Hepatocyte (in vitro differentiated cells): ENCODE measurements around the gene SMS. TPM values are rescaled to one million over a fixed set of nuclear protein-coding genes. Genes with fewer than 3 reads are reported as not detected.

Experiments used
- DNase-seq: peaks from one replicate; pipeline ENCODE4 v3.0.0-alpha.2; 2016; ENCODE audit warnings: low spot score
- H2AFZ ChIP-seq: fragments of 200-600 bp; sonication (generic); 2 replicates; pipeline ENCODE4 v1.6.0; 2016; ENCODE audit warnings: antibody characterized with exemption, mild to moderate bottlenecking
- H3K27ac ChIP-seq: fragments of 200-600 bp; sonication (generic); 2 replicates; pipeline ENCODE4 v1.5.1; 2016; ENCODE audit warnings: mild to moderate bottlenecking
- H3K27me3 ChIP-seq: fragments of 200-600 bp; sonication (generic); 2 replicates; pipeline ENCODE4 v1.6.1; 2016
- H3K36me3 ChIP-seq: fragments of 200-600 bp; sonication (generic); replicated peaks from 2 replicates; pipeline ENCODE4 v1.5.1; 2016; ENCODE audit warnings: low read depth; ENCODE audit not compliant: insufficient read depth
- H3K4me1 ChIP-seq: fragments of 200-600 bp; sonication (generic); 2 replicates; pipeline ENCODE4 v1.5.1; 2016; ENCODE audit warnings: mild to moderate bottlenecking, moderate library complexity; ENCODE audit not compliant: insufficient read depth
- H3K4me2 ChIP-seq: fragments of 200-600 bp; sonication (generic); 2 replicates; pipeline ENCODE4 v1.6.0; 2016
- H3K4me3 ChIP-seq: fragments of 200-600 bp; sonication (generic); 2 replicates; pipeline ENCODE4 v1.5.1; 2016; ENCODE audit warnings: mild to moderate bottlenecking
- H3K79me2 ChIP-seq: fragments of 200-600 bp; sonication (generic); 2 replicates; pipeline ENCODE4 v1.6.0; 2017; ENCODE audit warnings: mild to moderate bottlenecking
- H3K9me2 ChIP-seq: fragments of 200-600 bp; sonication (generic); replicated peaks from 2 replicates; pipeline ENCODE4 v1.6.0; 2017; ENCODE audit warnings: mild to moderate bottlenecking; ENCODE audit not compliant: insufficient read depth
- H3K9me3 ChIP-seq: fragments of 200-600 bp; sonication (generic); 2 replicates; pipeline ENCODE4 v1.5.1; 2016; ENCODE audit warnings: low read depth, mild to moderate bottlenecking
- H4K20me1 ChIP-seq: fragments of 200-600 bp; sonication (generic); 2 replicates; pipeline ENCODE4 v1.6.0; 2016; ENCODE audit warnings: mild to moderate bottlenecking; ENCODE audit not compliant: insufficient read depth, poor library complexity, severe bottlenecking
- EZH2 ChIP-seq: fragments of 200-600 bp; sonication (generic); IDR thresholded peaks from 2 replicates; pipeline ENCODE4 v1.6.1; 2016; ENCODE audit warnings: antibody characterized with exemption, mild to moderate bottlenecking, borderline replicate concordance
- EZH2phosphoT487 ChIP-seq: fragments of 200-600 bp; sonication (generic); IDR thresholded peaks from one replicate; pipeline ENCODE4 v1.6.1; 2018; ENCODE audit warnings: antibody characterized with exemption, mild to moderate bottlenecking, low read depth, moderate library complexity; ENCODE audit not compliant: unreplicated experiment, severe bottlenecking
- WGBS: methylation state at CpG from one replicate; pipeline ENCODE4 v1.1.6; 2016; ENCODE audit warnings: low lambda C conversion rate; ENCODE audit errors: missing lambda C conversion rate; 5-methylcytosine and 5-hydroxymethylcytosine counted together
- polyA plus RNA-seq: library from polyadenylated mRNA; unstranded; fragments of >200 nt; fragmentation: Nextera tagmentation; extraction: Ambion mirVana; gene quantifications from 2 replicates; pipeline ENCODE4 v1.2.1, GENCODE V29; 2016
- total RNA-seq: library from RNA; depleted of rRNA; stranded (reverse); fragments of >200 nt; gene quantifications from 2 replicates; pipeline ENCODE4 v1.2.3, GENCODE V29; 2014
- TF ChIP-seq, protein P1 (sequence below): fragments of 200-600 bp; sonication (generic); IDR thresholded peaks from 2 replicates; pipeline ENCODE4 v1.5.1; 2016; ENCODE audit warnings: antibody characterized with exemption, mild to moderate bottlenecking; ENCODE audit not compliant: poor library complexity

Gene SMS
- total and polyA plus RNA-seq, 2 experiments from 2014 or later, result 70.1 to 80.9 TPM

DNA sequence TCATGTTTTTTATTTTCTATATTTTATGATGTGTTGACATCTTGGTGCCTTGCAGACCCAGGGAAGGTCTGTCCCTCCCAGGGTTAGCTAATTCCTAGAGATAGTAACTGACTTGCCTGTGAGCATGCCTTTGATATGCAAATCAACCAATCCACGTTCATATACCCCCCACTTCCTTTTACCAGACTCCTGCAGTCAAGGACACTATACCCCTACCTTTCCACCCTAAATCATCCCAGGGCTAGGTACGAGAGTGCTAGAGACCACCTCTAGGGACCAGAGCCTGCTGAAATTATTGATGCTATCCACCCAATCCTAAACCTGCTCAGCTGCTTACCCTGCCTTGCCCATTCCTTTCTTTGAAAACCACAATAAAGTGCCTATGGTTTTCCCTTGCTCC, 84.1 kb downstream of the SMS start:
- Histone ChIP-seq H3K4me2 (no peak overlapping the region), H3K9me2 (no peaks in the 10 kb centered on the region), H2AFZ (no peak overlapping the region), H3K4me3 (no peak overlapping the region), H3K36me3 (no peaks in the 10 kb centered on the region), H4K20me1 (no peaks in the 10 kb centered on the region), H3K4me1 (no peaks in the 10 kb centered on the region), H3K27ac (no peak overlapping the region), H3K27me3 (no peaks in the 10 kb centered on the region), H3K9me3 (no peaks in the 10 kb centered on the region), H3K79me2 (no peaks in the 10 kb centered on the region)
- 76% methylated on average over 2 of the region's 2 CpGs for WGBS
- DNase-seq, result no peak
- TF ChIP-seq, protein P1, sequence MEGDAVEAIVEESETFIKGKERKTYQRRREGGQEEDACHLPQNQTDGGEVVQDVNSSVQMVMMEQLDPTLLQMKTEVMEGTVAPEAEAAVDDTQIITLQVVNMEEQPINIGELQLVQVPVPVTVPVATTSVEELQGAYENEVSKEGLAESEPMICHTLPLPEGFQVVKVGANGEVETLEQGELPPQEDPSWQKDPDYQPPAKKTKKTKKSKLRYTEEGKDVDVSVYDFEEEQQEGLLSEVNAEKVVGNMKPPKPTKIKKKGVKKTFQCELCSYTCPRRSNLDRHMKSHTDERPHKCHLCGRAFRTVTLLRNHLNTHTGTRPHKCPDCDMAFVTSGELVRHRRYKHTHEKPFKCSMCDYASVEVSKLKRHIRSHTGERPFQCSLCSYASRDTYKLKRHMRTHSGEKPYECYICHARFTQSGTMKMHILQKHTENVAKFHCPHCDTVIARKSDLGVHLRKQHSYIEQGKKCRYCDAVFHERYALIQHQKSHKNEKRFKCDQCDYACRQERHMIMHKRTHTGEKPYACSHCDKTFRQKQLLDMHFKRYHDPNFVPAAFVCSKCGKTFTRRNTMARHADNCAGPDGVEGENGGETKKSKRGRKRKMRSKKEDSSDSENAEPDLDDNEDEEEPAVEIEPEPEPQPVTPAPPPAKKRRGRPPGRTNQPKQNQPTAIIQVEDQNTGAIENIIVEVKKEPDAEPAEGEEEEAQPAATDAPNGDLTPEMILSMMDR, result no peak
- TF ChIP-seq EZH2phosphoT487, result no peak
- TF ChIP-seq EZH2, result no peak

DNA sequence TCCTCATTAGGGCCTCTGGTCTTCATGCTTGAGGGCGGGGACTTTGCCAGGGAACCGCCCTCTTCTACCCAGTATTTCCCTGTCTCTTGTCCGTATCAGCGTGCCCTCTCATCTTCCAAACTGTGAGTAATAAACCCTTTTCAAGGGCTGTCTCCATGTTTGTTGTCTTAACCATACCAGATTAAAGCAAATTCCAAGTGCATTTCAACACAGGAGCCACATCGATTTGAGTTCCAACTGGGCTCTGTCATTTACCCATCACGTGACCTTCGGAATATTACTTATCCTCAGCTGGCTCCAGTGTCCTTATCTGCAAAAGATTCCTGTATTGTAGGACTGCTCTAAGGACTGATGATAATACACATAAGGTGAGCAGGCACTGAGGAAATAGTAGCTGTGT, 85.2 kb downstream of the SMS start:
- H4K20me1 ChIP-seq, result no peaks in the 10 kb centered on the region
- 71% methylated on average over 7 of the region's 7 CpGs for WGBS

DNA sequence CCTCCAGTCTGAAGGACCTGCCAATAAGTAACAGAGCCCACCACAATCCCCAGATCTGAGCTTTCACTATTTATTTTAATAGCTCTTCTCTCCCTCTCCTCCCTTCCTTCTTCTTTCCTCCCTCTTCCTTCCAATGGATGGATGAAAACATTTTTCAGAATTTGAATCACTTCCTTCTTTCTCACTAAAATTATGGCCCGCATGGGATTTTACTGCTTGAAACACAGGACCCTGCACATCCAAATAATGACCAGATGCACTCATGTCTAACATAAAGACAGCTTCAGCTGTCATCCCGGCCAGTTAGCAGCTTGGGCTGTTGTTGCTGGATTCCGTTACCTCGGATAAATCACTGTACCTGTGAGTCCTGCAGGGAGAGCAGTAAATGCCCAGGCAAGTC, 86.2 kb downstream of the SMS start:
- H3K9me3 ChIP-seq, result no peaks in the 10 kb centered on the region
- no peaks in the 10 kb centered on the region for H3K27me3 ChIP-seq
- H3K4me3 ChIP-seq, result no peak overlapping the region
- DNase-seq, result no peak
- H3K4me1 ChIP-seq, result no peaks in the 10 kb centered on the region
- TF ChIP-seq, protein P1, result no peak
- no peak for TF ChIP-seq EZH2phosphoT487
- TF ChIP-seq EZH2, result no peak
- H3K27ac ChIP-seq, result no peak overlapping the region
- no peaks in the 10 kb centered on the region for H3K36me3 ChIP-seq
- H2AFZ ChIP-seq, result no peak overlapping the region
- H3K4me2 ChIP-seq, result no peak overlapping the region
- no peaks in the 10 kb centered on the region for H4K20me1 ChIP-seq
- H3K9me2 ChIP-seq, result no peaks in the 10 kb centered on the region
- WGBS, result 69% methylated on average over 4 of the region's 4 CpGs
- H3K79me2 ChIP-seq, result no peaks in the 10 kb centered on the region

More for the DNA sequence above, 85.2 kb downstream of the SMS start:
- Histone ChIP-seq H3K27ac (no peak overlapping the region), H3K79me2 (no peaks in the 10 kb centered on the region), H3K27me3 (no peaks in the 10 kb centered on the region), H3K4me2 (no peak overlapping the region), H2AFZ (no peak overlapping the region), H3K9me2 (no peaks in the 10 kb centered on the region), H3K36me3 (no peaks in the 10 kb centered on the region), H3K4me1 (no peaks in the 10 kb centered on the region), H3K9me3 (no peaks in the 10 kb centered on the region), H3K4me3 (no peak overlapping the region)
- TF ChIP-seq EZH2phosphoT487, result no peak
- TF ChIP-seq EZH2, result no peak
- TF ChIP-seq, protein P1, result no peak
- peak; percentile 13 for DNase-seq

DNA sequence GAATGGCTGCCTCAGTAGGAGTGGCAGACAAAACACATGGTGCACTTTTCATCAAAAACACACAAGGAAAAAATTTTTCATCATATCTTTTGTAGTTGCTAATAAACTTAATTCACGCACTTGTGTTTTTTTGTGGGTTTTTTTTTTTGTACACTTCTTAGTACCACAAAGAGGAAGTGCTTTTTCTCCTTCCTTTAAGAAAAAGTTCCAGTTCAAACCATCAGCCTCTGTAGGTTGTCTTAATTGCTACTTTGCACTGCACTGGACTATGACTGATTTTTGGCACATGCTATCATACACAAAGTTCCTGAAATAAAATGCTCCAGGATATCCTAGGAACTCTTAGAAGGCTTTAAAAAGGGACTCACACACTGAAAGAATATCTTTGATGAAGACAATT, 91.6 kb downstream of the SMS start, which contains the start of gene PHEX:
PHEX (plus strand) TSS at position 242 of the 400 bp plus-strand sequence. CDS start 681 bp downstream, outside the sequence.
- no peak within 1 kb of the TSS for H3K4me3 ChIP-seq
- no peak within 1 kb of the TSS for H3K27ac ChIP-seq
- no peaks in the 10 kb centered on the region for H4K20me1 ChIP-seq
- no peak for DNase-seq
- H3K4me2 ChIP-seq, result no peak within 1 kb of the TSS
- no peaks in the 10 kb centered on the region for H3K9me2 ChIP-seq
- no peaks in the 10 kb centered on the region for H3K79me2 ChIP-seq
- no peaks in the 10 kb centered on the region for H3K9me3 ChIP-seq
- 77% methylated on average over 1 of the region's 1 CpG for WGBS
- TF ChIP-seq EZH2phosphoT487 (no peak), EZH2 (no peak)
- TF ChIP-seq, protein P1, result no peak
- no peaks in the 10 kb centered on the region for H3K36me3 ChIP-seq
- H3K27me3 ChIP-seq, result no peaks in the 10 kb centered on the region
- no peak within 1 kb of the TSS for H2AFZ ChIP-seq
- H3K4me1 ChIP-seq, result no peaks in the 10 kb centered on the region
